Measurements from ENCODE around the gene TSPAN17.

Gene TSPAN17

GRCh38 chr5:176676361-176676824 is 29.1 kb downstream of the TSPAN17 start:
- Histone ChIP-seq H4K20me1 (ENCODE audit: insufficient read depth) (no peaks in the 10 kb centered on the region), H3K4me3 (IDR thresholded peaks at IDR 0.05; ENCODE audit: insufficient read depth, low read depth, low read length) (no peak overlapping the region), H3K27ac (no peak overlapping the region), H3K4me2 (no peak overlapping the region), H3K79me2 (ENCODE audit: insufficient read depth, low read depth) (no peaks in the 10 kb centered on the region), H3K36me3 (ENCODE audit: insufficient read depth) (no peaks in the 10 kb centered on the region), H3K27me3 (ENCODE audit: insufficient read depth, low read depth) (no peaks in the 10 kb centered on the region), H3K9ac (no peak overlapping the region), H3K4me1 (ENCODE audit: low read depth, poor library complexity, severe bottlenecking) (peaks cover 18% of the 10 kb centered on the region), H2AFZ (ENCODE audit: low read depth) (no peak overlapping the region)
- TF ChIP-seq, protein P1, sequence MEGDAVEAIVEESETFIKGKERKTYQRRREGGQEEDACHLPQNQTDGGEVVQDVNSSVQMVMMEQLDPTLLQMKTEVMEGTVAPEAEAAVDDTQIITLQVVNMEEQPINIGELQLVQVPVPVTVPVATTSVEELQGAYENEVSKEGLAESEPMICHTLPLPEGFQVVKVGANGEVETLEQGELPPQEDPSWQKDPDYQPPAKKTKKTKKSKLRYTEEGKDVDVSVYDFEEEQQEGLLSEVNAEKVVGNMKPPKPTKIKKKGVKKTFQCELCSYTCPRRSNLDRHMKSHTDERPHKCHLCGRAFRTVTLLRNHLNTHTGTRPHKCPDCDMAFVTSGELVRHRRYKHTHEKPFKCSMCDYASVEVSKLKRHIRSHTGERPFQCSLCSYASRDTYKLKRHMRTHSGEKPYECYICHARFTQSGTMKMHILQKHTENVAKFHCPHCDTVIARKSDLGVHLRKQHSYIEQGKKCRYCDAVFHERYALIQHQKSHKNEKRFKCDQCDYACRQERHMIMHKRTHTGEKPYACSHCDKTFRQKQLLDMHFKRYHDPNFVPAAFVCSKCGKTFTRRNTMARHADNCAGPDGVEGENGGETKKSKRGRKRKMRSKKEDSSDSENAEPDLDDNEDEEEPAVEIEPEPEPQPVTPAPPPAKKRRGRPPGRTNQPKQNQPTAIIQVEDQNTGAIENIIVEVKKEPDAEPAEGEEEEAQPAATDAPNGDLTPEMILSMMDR (conservative IDR thresholded peaks at IDR 0.05; ENCODE audit: low read depth, low read length), result no peak

DNA sequence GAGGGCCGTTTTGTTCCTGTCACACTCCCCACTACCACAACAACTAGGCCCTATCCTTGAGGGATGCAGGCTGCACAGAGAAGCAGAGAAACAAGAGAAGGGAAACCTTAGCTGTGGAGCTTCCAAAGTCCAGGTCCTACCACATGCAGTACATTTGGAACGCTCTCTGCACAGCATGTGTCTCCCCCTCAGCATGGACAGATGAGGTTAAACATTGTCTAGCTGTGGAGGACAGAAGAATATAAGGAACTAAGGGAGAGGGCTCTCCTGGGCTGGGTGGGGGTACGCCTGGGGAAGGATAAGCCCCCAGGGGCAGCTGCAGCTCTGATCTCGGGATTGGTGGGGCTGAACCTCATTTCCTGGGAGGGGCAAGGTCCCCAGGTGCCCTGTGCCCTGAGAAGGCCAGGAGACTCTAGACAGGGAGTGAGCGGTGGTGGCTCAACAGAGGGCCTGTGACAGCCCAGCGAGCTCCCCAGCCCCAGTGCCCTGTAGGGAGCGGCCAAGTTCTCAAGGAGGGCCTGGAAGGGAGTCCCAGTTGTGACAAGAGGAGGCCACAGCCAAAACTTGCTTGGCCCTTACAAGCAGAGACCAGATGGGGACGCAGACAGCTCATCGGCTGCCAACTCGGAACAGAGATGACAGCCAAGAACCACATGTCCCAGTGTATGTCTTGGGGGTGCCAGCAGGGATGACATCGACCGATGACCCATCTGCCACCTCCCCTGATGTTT is 30.1 kb downstream of the TSPAN17 start:
- Histone ChIP-seq H3K27ac (no peak overlapping the region), H3K27me3 (ENCODE audit: insufficient read depth, low read depth) (no peaks in the 10 kb centered on the region), H2AFZ (ENCODE audit: low read depth) (no peak overlapping the region), H3K4me1 (ENCODE audit: low read depth, poor library complexity, severe bottlenecking) (peaks cover 8% of the 10 kb centered on the region), H3K79me2 (ENCODE audit: insufficient read depth, low read depth) (no peaks in the 10 kb centered on the region), H3K4me3 (IDR thresholded peaks at IDR 0.05; ENCODE audit: insufficient read depth, low read depth, low read length) (no peak overlapping the region), H3K36me3 (ENCODE audit: insufficient read depth) (no peaks in the 10 kb centered on the region), H3K9ac (no peak overlapping the region), H3K4me2 (no peak overlapping the region), H4K20me1 (ENCODE audit: insufficient read depth) (no peaks in the 10 kb centered on the region)
- TF ChIP-seq, protein P1 (conservative IDR thresholded peaks at IDR 0.05; ENCODE audit: low read depth, low read length), result no peak

- Histone ChIP-seq H3K27ac (no peak overlapping the region), H3K4me2 (no peak overlapping the region), H3K4me1 (ENCODE audit: low read depth, poor library complexity, severe bottlenecking) (no peaks in the 10 kb centered on the region), H3K27me3 (ENCODE audit: insufficient read depth, low read depth) (no peaks in the 10 kb centered on the region), H3K79me2 (ENCODE audit: insufficient read depth, low read depth) (no peaks in the 10 kb centered on the region), H2AFZ (ENCODE audit: low read depth) (no peak overlapping the region), H3K4me3 (IDR thresholded peaks at IDR 0.05; ENCODE audit: insufficient read depth, low read depth, low read length) (no peak overlapping the region), H3K9ac (no peak overlapping the region), H4K20me1 (ENCODE audit: insufficient read depth) (no peaks in the 10 kb centered on the region), H3K36me3 (ENCODE audit: insufficient read depth) (no peaks in the 10 kb centered on the region)
- TF ChIP-seq, protein P1 (conservative IDR thresholded peaks at IDR 0.05; ENCODE audit: low read depth, low read length), result no peak
These were observed 31.3 kb downstream of the TSPAN17 start for GRCh38 chr5:176678584-176678983.

DNA sequence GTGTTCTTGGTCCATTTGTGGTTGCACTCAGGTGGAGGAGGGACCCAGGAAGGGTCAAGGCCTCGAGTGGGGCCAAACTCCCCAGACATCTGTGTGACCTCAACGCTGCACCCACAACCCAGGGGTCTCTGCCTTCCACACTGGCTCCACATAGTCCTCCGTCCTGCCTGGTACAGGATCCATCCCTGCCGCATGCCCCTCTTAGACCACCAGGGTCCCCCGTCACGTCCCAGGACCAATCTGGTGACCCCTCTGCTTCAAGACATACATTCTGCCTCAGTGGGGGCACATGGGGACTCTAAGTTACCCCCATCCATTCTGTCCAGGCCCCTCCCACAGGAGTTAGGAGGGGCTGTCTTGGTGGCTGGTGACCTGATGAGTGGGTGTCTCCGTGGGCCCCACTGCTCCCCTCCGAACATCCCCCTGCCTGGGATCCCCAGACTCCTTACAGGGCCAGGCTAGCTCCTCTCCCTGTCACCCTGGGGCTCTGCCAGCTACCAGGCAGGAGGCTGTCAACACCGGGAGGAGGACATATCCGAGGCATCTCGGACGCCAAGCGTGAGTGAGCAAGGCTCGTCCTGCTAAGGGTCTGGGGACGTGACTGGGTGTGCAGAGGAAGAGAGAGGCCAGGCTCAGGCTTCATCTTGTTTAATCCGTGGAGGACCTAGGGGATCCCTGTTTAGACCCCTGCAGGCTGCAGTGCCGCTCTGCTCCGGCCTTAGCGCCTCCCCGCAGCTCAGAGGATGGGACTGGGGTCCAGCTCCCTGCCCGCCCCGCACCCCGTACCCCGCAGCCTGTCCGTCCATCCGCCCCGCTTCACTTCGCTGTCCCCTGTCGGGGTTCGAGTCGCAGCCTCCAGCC is 32.3 kb downstream of the TSPAN17 start:
- H4K20me1 ChIP-seq (ENCODE audit: insufficient read depth), result no peaks in the 10 kb centered on the region
- no peak overlapping the region for H3K27ac ChIP-seq
- H3K4me2 ChIP-seq, result no peak overlapping the region
- no peaks in the 10 kb centered on the region for H3K27me3 ChIP-seq (ENCODE audit: insufficient read depth, low read depth)
- TF ChIP-seq, protein P1 (conservative IDR thresholded peaks at IDR 0.05; ENCODE audit: low read depth, low read length), result no peak
- H3K9ac ChIP-seq, result no peak overlapping the region
- no peaks in the 10 kb centered on the region for H3K79me2 ChIP-seq (ENCODE audit: insufficient read depth, low read depth)
- H3K36me3 ChIP-seq (ENCODE audit: insufficient read depth), result no peaks in the 10 kb centered on the region
- no peak overlapping the region for H2AFZ ChIP-seq (ENCODE audit: low read depth)
- no peaks in the 10 kb centered on the region for H3K4me1 ChIP-seq (ENCODE audit: low read depth, poor library complexity, severe bottlenecking)
- H3K4me3 ChIP-seq (IDR thresholded peaks at IDR 0.05; ENCODE audit: insufficient read depth, low read depth, low read length), result no peak overlapping the region

Measured in KMS-11 (cell line).